HG03025 (cell line): ENCODE measurements around the gene EXD3.
"Not testable (repeated sequence)": the region's sequence is repeated elsewhere in the genome, so short reads cannot be mapped to it uniquely, and the experiment has no call there.

Source experiments
- ATAC-seq: cut with Tn5 transposase; IDR thresholded peaks from one replicate; pipeline ENCODE4 v1.9.1; 2021; ENCODE audit warnings: mild to moderate bottlenecking, moderate library complexity; ENCODE audit not compliant: unreplicated experiment, low FRiP score

EXD3 gene, protein sequence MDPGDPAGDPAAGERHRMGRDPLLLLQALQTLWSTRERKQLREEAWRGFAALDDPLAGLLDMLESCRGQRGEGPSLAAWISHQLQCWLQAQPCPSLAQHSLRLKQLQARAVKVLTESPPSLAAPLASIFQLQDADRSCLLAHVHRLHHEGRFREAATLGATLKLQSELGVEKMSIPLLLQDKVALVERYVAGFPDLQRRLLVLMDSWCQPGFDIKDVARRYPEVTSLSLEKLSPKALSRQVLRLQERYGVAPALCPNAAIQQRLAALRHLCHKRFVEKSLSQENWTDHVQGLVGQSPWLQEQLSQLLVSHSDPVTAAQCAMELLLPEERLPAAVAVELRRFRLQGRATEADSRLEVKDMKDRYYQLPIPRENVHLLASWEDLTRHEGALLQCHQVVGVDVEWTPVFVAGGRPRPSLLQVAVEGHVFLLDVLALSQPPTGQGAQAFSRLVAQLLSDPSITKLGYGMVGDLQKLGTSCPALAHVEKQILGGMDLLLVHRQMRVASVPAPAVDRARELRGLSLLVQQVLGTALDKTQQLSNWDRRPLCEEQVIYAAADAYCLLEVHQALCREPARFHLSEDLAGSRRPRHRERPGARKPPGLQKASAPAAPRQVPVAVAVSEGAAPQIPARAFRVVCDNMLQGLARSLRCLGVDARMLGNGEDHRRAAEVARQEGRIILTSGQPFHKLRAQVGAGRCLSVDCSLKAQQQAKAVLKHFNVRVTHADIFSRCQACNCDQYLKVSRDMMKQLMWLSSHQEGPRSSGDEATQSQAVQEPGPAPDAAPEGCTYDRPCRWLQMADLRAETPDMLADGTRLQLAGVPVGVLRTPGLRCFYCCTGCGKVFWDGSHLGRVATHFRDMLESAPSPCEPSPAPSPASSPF

DNA sequence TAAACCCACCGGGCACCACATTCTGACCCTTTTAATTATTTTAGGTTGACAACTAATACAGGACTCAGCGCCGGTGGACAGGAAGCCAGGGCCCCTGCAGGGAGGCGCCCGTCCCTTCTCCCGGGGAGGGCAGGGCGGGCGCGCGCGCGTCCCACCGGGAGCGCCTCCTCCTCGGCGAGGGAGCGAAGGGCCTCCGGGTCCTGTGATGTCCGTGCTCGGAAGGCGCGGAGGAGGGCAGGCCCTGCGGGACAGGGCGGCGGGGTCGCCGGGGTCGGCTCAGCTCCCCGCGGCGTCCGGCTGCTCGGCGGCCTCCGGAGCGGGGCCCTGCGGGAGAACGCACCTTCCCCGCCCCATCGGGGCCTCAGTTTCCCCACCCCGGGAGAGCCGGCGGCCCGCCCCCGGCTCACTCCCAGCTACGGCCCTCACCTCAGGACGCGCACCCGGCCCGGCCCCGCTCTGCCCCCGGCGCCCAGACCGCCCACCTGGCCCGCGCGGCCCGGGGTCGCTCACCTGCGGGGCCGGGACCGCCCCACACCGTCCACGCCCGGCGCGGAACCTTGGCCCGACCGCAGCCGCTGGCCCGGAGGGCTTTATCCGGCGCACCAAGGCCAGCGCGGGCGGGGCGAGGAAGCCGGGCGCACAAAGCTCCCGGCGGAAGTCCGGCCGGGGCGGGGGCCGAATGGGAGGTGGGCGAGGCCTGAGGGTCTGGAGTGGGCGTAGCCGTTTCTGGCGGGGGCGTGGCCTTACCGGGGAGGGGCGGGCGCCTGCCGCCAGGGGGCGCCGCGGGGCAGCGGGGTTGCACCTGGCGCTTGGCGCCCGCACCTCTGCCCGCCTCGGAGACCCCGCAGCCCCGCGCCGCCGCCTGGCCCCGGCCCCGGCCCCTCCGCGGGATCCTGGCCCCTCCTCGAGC is at the start of gene EXD3, which contains the start of gene NOXA1:
TSS of gene EXD3 (minus strand) at position 559 of the 910 bp plus-strand sequence. CDS start 27,805 bp downstream, outside the sequence.
TSS of gene NOXA1 (plus strand) at position 790 of the 910 bp plus-strand sequence. CDS start 137 bp downstream, outside the sequence.
- ATAC-seq: peak; percentile 47

DNA sequence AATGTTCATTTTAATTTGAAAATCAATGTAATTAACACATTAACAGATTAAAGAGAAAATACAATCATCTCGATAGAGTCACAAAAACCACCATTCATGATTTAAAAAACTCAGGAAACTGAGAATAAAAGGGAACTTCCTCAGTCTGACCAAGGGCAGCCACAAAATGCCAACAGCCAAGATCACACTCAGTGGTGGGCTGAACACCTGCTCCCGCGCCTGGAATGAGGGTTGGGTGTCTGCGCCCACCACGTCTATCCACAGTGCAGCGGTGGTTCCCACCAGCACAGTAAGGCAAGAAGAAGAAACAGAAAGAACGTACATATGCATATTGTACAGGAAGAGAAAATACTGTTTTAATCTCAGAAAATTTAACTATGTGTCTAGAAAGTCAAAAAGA is 47.8 kb upstream of the EXD3 start:
- ATAC-seq: no peak

DNA sequence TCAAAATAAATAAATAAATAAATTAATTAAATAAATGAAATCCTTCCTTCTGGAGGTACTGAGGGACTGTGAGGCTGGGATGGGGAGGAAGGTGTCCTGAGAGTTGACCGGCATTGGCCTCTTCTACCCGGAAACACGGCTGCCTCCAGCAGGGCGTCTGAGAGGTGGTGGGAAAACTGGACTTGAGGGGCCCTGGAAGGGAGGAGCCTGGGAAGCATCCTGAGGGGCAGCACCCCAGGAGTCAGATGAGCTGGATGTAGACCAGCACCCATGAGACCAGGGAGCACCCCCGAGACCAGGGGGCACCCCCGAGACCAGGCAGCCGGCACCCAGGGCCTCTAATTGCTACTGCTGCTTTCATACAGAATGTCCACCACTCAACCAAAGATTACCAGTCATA is 44.9 kb upstream of the EXD3 start:
- ATAC-seq: no peak

DNA sequence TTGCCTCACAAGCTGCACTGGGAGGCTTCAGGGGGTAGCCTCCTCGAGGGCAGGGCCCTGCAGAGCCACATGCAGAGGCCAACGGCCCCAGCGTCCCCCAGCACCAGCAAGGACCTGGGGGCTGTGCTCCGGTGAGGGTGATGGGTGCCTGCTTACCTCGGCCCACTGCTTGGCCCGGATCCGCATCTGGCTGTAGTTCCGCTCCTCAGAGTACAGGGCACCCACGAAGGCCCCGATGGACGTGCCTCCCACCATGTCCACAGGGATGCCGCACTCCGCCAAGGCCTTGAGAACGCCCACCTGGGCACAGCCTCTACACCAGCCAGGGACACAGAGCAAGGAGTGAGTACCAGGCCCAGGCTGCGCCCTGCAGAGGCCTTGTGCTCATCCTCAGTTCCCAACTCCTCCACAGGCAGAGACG is 44.2 kb upstream of the EXD3 start:
- no peak for ATAC-seq

DNA sequence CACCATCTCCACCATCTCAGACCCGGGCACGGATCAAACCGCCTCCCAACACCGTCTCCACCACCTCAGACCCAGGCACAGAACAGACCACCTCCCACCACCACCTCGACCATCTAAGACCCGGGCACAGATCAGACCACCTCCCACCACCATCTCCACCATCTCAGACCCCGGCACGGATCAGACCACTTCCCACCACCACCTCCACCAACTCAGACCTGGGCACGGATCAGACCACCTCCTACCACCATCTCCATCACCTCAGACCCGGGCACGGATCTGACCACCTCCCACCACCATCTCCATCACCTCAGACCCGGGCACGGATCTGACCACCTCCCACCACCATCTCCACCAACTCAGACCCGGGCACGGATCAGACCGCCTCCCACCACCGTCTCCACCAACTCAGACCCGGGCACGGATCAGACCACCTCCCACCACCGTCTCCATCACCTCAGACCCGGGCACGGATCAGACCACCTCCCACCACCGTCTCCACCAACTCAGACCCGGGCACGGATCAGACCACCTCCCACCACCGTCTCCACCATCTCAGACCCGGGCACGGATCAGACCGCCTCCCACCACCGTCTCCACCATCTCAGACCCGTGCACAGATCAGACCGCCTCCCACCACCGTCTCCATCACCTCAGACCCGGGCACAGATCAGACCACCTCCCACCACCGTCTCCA is 43.6 kb upstream of the EXD3 start:
- ATAC-seq: not testable (repeated sequence)

DNA sequence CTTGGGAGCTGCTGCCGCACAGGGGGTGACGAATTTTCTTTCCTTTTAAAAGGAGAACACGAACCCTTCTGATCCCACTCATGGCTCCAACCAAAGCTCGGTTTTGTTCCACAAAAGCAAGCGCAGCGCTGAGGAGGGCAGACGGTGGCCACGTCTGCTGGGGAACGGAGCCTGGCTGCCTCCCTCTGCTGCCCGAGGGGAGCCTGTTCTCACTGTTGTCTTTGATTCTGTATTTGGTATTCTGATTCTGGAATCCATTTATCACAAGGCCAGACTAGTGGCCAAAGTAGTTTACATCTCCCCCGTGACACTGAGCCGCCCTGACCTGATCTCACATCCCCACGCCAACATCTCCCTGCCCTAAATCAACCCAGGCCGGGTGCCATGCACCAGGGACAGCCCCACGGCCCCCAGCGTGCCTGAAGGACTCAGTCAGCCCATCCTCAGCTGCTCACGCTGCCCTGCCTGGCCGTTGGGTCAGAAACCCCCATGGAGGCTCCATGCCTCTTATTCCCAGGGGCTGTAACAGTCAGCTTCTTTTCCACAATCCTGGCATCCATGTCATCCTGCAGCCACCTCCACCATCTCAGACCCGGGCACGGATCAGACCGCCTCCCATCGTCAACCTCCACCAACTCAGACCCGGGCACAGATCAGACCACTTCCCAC is 42.9 kb upstream of the EXD3 start:
- ATAC-seq: no peak

DNA sequence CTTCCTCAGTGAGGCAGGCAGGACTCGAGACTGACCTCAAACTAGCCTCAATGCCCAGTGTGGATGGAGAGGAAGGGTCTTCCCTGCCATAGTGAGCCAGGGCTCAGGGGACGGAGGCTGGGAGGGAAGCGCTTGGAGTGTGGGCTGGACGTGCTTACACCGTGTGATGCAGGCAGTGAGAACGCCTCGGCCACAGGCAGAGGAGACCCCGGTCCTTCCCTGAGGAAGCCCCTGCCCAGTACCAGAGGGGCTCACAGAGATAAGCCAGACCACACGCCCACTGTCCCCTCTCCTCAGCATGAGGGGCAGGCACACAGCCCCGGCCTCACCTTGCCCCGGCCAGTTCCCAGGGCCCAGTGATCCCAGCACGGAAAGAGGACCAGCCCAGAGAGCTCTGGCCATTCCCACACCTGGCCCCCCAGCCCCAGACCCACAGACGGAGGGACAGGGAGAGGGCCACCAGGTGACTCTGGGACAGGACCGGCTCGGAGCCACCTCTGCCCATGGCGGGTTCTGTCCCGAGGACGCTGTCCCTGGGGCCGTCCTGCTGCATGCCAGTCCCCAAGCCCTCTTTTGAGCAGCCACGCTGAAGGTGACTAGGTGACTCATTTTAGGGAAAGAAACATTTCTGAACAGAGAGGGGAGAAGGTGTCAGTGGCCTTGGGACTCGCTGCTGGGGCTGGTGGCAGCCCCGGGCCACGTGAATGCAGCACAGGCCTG is 42.2 kb upstream of the EXD3 start:
- ATAC-seq: no peak

DNA sequence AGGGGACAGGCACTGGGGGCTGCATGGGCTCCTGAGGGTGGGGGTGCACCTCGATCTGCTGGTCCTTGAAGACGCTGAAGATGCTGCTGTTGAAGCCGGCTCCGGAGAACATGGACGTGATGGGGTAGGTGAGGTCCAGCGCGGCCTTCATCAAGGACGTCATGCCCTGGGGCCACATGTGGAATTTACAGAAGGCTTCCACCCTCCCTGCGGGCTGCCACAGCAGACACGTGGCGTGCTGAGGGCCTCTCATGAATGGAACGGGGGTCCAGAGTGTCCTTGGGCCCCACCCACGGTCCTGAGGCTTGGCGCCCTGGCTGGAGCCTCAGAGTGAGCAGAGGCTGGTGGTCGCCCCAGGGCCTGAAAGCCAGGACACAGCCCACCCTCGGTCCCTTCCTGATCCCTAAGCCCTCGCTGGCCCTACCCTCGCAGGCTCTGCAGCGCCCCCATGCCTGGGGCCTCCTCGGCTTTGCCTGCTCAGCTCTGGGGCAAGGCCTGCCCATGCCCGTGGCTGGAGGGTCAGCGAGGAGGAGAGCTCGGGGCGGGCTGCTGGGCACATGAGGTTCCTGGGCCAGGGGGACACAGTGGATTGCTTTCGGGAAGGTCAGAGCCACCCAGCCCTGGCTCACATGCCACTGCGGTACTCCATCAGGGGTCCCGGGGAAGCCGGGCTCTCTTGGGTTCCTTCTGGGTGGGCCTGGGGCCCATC is 41.5 kb upstream of the EXD3 start:
- no peak for ATAC-seq

DNA sequence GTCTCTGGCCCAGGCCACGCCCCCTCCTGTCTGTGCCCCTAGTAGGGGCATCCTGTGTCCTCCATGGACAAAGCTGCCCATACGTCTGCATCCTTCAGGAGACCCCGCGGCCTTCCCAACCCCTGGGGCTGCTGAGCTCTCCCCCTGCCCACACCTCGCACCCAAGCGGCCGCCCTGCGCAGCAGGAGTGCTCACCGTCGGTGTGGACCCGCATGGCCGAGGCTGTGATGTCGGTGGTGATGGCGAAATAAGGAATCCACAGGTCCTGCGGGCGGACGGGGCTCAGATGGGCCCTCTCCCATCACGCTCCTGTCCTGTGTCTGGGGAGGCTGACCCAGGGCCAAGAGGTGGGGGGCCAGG is 40.9 kb upstream of the EXD3 start:
- no peak for ATAC-seq

DNA sequence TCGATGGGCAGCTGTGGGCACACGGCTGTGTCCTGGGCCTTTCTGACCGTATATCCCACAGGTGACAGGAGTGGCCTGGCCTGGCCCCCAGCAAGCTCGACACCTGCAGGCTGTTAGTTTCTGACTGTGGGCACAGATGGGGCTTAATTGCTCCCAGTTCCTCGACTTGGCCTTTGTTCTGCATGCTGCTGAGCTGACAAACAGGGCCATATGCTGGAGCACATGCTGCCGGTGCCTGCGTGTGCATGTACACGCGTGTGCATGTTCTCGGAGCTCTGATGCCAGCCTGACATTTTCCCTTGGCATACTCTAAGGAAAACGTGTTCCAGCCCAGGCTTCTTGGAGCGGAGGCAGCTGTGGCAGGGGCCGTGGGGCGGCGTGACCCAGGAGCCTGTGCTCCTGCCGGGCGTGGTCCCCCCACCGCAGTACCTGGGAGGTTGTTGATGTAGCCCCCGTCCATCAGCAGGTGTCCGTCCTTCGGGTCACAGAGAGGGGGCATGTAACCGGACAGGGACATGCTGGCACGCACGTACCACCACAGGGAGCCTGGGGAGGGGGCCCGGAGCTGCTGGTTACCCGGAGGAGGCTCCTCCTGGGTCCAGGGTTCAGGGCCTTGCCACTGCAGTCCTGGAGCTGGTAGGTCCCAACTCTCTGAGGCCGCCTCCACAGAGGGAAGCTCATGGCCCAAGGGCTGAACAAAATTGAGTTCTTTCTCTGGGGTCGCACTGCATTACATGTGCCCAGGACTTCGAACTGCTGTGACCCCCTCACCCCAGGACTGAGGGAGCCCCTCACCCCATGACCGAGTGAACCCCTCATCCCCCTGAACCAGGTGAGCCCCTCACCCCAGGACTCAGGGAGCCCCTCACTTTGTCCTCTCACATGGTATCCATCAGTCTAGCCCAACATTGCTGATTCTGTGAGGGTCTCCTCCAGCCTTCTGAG is 40.3 kb upstream of the EXD3 start:
- no peak for ATAC-seq

DNA sequence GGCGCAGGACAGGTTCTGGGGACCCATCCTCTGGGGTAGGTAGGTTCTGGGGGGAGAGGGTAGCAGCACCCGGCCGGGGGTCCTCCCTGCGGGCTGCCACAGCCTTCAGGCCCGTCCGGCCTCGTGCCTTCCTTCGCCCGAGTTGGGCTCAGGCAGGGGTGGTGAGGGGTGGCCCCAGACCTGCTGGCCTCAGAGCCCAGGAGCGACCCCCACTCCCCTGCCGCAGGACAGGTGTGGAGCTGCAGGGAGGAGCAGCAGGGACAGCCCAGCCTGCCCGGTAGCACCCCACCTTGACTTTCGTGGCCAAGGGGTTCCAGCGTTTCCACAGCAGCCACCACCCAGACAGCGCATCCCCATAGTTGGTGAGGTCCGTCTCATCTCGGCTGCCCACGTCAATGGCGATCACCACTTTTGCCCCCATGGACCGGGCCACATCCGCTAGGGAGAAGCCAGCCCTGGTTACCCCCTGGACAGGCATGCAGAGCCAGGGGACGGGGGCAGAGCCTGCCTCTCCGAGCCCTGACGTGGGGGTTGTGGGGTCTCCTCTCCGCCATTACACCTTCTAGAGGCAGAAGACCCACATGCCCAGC is 39.5 kb upstream of the EXD3 start:
- ATAC-seq: no peak

DNA sequence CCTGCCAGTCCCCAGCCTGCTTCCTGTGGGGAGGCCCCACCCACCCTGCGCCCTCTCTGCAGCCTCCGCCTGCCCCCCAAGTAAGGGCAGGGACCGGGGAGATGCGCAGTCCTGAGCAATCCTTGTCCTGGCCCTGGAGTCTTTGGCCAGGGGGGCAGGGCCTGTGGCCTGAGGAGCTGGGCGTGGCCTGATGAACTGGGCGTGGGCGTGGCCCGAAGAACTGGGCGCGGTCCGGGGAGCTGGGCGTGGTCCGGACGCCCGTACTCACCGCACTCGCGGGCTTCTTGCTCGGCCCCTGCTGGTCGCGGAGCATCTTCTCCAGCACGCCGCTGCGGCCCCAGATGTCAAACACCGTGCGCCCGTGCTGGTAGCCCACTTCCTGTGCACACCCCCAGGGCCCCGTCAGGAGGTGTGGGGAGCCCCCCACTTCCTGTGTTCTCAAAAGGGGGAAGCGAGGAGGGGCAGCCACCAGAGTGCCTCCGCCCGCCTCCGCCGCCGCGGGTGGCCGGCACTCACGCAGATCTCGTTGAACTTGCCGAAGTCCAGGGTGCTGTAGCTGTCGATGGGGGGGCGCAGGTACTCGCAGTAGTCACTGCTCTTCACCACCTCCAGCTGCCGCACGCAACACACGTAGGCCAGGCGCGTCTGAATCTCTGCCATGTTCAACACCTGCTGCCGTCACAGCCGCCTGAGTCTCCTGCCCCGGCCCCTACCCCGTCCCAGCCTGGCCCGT is 38.9 kb upstream of the EXD3 start:
- no peak for ATAC-seq

DNA sequence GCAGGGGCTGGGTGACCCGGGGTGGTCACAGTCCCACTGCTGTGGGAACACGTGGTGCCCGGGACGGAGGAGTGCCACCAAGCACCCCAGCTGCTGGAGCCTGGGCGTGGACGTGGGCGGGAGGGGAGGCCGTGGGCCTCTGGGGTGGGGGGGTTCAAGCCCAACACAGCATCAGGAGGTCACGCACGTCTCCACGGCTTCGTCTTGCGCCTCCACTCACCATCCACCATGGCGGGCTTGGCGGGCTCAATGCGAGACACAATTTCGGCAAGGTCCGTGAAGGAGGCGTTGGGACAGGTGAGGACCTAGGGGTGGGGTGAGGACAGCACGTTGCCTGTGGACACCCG is 38.3 kb upstream of the EXD3 start:
- ATAC-seq: no peak

DNA sequence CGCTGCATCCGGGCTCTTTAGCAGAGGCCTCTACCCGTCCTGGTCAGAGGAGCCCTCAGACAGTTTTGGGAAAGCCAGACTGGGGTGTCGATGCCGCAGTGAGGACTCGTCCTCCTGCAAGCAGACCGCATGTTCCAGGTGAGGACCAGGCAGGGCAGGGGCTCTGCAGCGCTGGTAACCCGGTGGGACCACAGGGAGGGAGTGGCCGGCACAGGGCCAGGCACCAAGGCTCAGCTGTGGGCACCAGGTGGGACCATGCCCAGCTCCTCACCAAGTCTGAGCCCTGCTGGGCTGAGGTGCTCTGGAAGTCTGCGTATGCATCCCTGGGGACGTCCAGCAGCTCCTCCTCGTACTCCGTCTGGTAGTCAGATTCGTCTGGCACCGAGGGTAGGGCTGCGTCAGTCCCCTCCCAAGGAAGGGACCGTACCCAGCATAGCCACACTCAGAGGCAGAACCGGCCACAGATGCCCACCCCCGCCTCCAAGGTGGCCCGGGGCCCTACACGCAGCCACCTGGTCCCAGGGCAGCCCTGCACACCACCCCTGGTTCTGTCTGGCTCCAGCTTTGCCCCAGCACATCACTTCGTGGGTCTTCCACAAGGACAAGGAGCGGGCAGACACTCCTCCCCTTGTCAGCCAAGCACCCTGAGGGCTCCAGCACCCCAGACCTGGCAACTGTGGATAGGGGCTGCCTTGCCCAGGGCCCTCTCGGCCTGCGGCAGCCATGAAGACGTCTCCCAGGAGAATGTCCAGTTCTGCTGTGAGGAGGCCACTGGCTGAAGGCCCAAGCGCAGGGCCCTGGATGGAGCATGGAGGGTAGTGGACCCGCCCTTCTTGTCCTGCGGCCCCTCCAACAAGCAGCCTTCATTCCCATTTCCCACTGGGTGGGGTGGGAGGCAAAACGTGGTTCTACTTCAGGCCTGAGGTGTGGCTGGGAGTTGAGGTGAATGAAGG is 37.7 kb upstream of the EXD3 start:
- ATAC-seq: no peak
